Measurements from ENCODE around the gene ARSB.

GRCh38 chr5:79022771-79023170, 37.7 kb upstream of the ARSB start:
- TF ChIP-seq POLR2A (IDR thresholded peaks at IDR 0.05): no peak
- no peak for TF ChIP-seq CTCF (IDR thresholded peaks at IDR 0.05)
- no peak for TF ChIP-seq POLR2AphosphoS5 (IDR thresholded peaks at IDR 0.05)

Measured in upper lobe of left lung (tissue), 4 donors.